Endodermal cell (in vitro differentiated cells): ENCODE data around the gene SOS2. TPM values are rescaled to one million over a fixed set of nuclear protein-coding genes. Genes with fewer than 3 reads are reported as not detected.

ENCODE experiments used
- DNase-seq: peaks from one replicate; pipeline ENCODE4 v3.0.0-alpha.2; 2017
- H3K27ac ChIP-seq: 2 replicates; pipeline ENCODE4 v1.5.1; 2013; ENCODE audit warnings: mild to moderate bottlenecking, low read depth, low read length, moderate library complexity
- H3K27me3 ChIP-seq: 2 replicates; pipeline ENCODE4 v1.6.1; 2013; ENCODE audit warnings: mild to moderate bottlenecking, low read length, moderate library complexity; ENCODE audit not compliant: insufficient read depth, control insufficient read depth, poor library complexity, severe bottlenecking
- H3K36me3 ChIP-seq: 2 replicates; pipeline ENCODE4 v1.7.0; 2013; ENCODE audit warnings: mild to moderate bottlenecking, low read length, moderate library complexity; ENCODE audit not compliant: control insufficient read depth, insufficient read depth
- H3K4me1 ChIP-seq: one replicate; pipeline ENCODE4 v1.7.0; 2013; ENCODE audit warnings: low read length; ENCODE audit not compliant: control insufficient read depth, insufficient read depth
- H3K4me3 ChIP-seq: 2 replicates; pipeline ENCODE4 v1.5.1; 2013; ENCODE audit warnings: mild to moderate bottlenecking, low read length, moderate library complexity
- H3K9ac ChIP-seq: 2 replicates; pipeline ENCODE4 v1.6.1; 2013; ENCODE audit warnings: mild to moderate bottlenecking, low read length, moderate library complexity; ENCODE audit not compliant: poor library complexity, severe bottlenecking; ENCODE audit errors: extremely low read depth
- H3K9me3 ChIP-seq: 2 replicates; pipeline ENCODE4 v1.6.1; 2013; ENCODE audit warnings: mild to moderate bottlenecking, low read length, moderate library complexity; ENCODE audit not compliant: control insufficient read depth
- H3K27ac Mint-ChIP-seq: 2 replicates; pipeline ENCODE4 v1.8.0; 2020; ENCODE audit warnings: mixed read lengths
- H3K27me3 Mint-ChIP-seq: 2 replicates; pipeline ENCODE4 v1.8.0; 2021; ENCODE audit warnings: mild to moderate bottlenecking, mixed read lengths; ENCODE audit not compliant: insufficient read depth
- H3K36me3 Mint-ChIP-seq: 2 replicates; pipeline ENCODE4 v1.8.0; 2020; ENCODE audit warnings: low read depth, mixed read lengths
- H3K4me1 Mint-ChIP-seq: 2 replicates; pipeline ENCODE4 v1.8.0; 2020; ENCODE audit warnings: mixed read lengths
- H3K4me3 Mint-ChIP-seq: 2 replicates; pipeline ENCODE4 v1.8.0; 2020; ENCODE audit warnings: mild to moderate bottlenecking, moderate library complexity, mixed read lengths
- H3K9me3 Mint-ChIP-seq: 2 replicates; pipeline ENCODE4 v1.8.0; 2020; ENCODE audit warnings: mild to moderate bottlenecking, mixed read lengths
- CTCF ChIP-seq: fragments of 200-600 bp; sonication (generic); conservative IDR thresholded peaks from 2 replicates; pipeline ENCODE4 v1.5.0; 2021; ENCODE audit warnings: antibody characterized with exemption, mild to moderate bottlenecking
- WGBS, 2 experiments: methylation state at CpG; one replicate each; pipeline versions ENCODE4 v1.1.5 to v1.1.7; 2013; ENCODE audit warnings: missing lambda C conversion rate in 2 of 2, mixed read lengths in 1 of 2; ENCODE audit not compliant: insufficient coverage in 1 of 2, insufficient read length in 1 of 2; 5-methylcytosine and 5-hydroxymethylcytosine counted together
- total RNA-seq, 2 donors: library from RNA; stranded (reverse); fragmentation: NEBNext Ultra II Directional in 1 of 2; extraction: Animal tissue kit (Norgen Biotek cat#: 25700) in 1 of 2; gene quantifications; 2 replicates in 1 of 2; 3 replicates in 1 of 2; pipeline ENCODE4 v1.2.1, GENCODE V29; 2021

SOS2 gene
- total RNA-seq, 2 donors from 2014 or later, result 19.6 to 20.4 TPM

DNA sequence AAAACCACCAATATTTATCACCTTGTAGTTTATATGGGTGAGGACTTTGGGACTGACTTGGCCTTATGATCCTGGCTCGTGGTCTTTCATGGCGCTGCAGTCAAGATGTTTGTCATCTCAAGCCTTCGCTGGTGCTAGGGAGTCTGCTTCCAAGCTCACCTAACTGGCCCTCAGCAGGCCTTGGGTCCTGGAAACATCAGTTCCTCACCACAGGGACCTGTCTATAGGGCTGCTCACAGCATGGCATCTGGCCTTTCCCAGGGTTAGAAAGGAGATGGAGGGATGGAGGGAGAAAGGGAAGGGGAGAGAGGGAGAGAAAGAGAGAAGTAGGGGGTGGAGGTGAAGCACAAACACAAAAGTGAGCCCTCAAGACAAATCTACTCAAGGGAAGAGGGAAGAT lies 146.7 kb downstream of the SOS2 start:
- TF ChIP-seq CTCF, result no peak
- Histone ChIP-seq H3K36me3 (no peaks in the 10 kb centered on the region), H3K27ac (no peak overlapping the region), H3K27me3 (no peaks in the 10 kb centered on the region), H3K9ac (no peak overlapping the region), H3K9me3 (no peaks in the 10 kb centered on the region), H3K4me3 (no peak overlapping the region), H3K4me1 (no peaks in the 10 kb centered on the region)
- Mint-ChIP-seq H3K9me3 (no peaks in the 10 kb centered on the region), H3K4me3 (no peak overlapping the region), H3K36me3 (no peaks in the 10 kb centered on the region), H3K27me3 (no peaks in the 10 kb centered on the region), H3K27ac (no peak overlapping the region), H3K4me1 (no peaks in the 10 kb centered on the region)
- DNase-seq, result no peak
- WGBS, 2 experiments, result 91 to 100% methylated on average over 2 to 3 of the region's 3 CpGs

DNA sequence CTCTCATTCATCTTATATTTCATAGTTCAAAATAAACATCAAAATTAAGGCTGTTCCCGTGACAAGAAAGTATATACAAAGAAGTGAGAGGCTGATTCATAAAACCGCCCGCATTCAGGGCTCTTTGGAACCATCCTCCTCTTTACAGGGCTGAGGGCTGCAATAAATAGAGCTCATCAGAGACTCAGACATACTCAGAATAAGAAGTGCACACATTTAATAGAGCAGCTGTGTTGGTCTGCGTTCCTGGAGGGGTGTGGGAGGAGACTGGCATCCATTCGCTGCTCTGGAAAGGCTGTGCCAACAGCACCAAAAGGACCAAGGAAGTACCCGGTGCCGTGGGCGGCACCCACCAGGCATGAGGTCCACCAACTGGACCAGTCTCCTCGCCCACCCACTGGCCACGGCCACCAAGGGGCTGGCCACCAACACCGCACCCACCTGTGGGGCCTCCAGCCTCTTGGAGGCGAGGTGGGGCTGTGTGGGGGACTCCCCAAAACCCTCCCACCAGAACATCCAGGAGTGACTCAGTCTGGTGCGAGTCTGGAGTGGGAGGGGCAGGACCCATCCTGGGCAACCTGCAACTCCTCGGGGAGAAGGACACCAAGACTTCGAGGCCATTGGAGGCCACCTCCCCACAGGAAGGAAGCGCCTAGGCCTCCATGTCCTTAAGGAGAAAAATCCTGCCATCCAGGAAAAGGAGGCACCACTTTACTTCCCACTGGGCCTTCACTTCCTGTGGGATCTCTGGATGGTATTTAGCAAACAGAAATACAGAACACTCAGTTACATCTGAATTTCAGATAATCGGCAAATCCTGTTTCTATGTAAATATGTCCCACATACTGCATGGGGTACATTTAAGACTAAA lies 147.7 kb downstream of the SOS2 start:
- Histone ChIP-seq H3K9ac (no peak overlapping the region), H3K4me1 (no peaks in the 10 kb centered on the region), H3K36me3 (no peaks in the 10 kb centered on the region), H3K4me3 (no peak overlapping the region), H3K9me3 (no peaks in the 10 kb centered on the region), H3K27me3 (no peaks in the 10 kb centered on the region), H3K27ac (no peak overlapping the region)
- TF ChIP-seq CTCF, result no peak
- no peak for DNase-seq
- no peaks in the 10 kb centered on the region for H3K4me1 Mint-ChIP-seq
- H3K36me3 Mint-ChIP-seq, result no peaks in the 10 kb centered on the region
- H3K27me3 Mint-ChIP-seq, result no peaks in the 10 kb centered on the region
- no peaks in the 10 kb centered on the region for H3K9me3 Mint-ChIP-seq
- H3K4me3 Mint-ChIP-seq, result no peak overlapping the region
- 93 to 96% methylated on average over 11 to 17 of the region's 17 CpGs for WGBS, 2 experiments
- H3K27ac Mint-ChIP-seq, result no peak overlapping the region

GRCh38 chr14:50082784-50083466 lies 148.5 kb downstream of the SOS2 start:
- 96 to 100% methylated on average over 8 to 10 of the region's 10 CpGs for WGBS, 2 experiments
- Mint-ChIP-seq H3K27ac (no peak overlapping the region), H3K9me3 (peaks cover 4% of the 10 kb centered on the region)

More at GRCh38 chr14:50082784-50083466, 148.5 kb downstream of the SOS2 start:
- Histone ChIP-seq H3K4me3 (no peak overlapping the region), H3K36me3 (no peaks in the 10 kb centered on the region), H3K4me1 (no peaks in the 10 kb centered on the region), H3K9ac (no peak overlapping the region), H3K27ac (no peak overlapping the region), H3K27me3 (no peaks in the 10 kb centered on the region), H3K9me3 (no peaks in the 10 kb centered on the region)
- H3K27me3 Mint-ChIP-seq, result peaks cover under 1% of the 10 kb centered on the region
- no peaks in the 10 kb centered on the region for H3K36me3 Mint-ChIP-seq
- no peak overlapping the region for H3K4me3 Mint-ChIP-seq
- DNase-seq, result no peak
- no peak for TF ChIP-seq CTCF
- no peaks in the 10 kb centered on the region for H3K4me1 Mint-ChIP-seq
